Measurements from ENCODE around the gene FLII. TPM values are rescaled to one million over a fixed set of nuclear protein-coding genes. Genes with fewer than 3 reads are reported as not detected.

Gene FLII
- total and polyA plus RNA-seq, 2 of the 8 experiments (the other 6 are each of a cell fraction or from before 2014, with no cell fraction given), result 300 to 549 TPM

- TF ChIP-seq CHD7 (IDR thresholded peaks at IDR 0.05; ENCODE audit: insufficient replicate concordance, low read length), result no peak
- no peak for TF ChIP-seq NANOG (IDR thresholded peaks at IDR 0.05; ENCODE audit: insufficient read depth, low read depth, low read length, poor library complexity, severe bottlenecking)
- TF ChIP-seq, protein P1, sequence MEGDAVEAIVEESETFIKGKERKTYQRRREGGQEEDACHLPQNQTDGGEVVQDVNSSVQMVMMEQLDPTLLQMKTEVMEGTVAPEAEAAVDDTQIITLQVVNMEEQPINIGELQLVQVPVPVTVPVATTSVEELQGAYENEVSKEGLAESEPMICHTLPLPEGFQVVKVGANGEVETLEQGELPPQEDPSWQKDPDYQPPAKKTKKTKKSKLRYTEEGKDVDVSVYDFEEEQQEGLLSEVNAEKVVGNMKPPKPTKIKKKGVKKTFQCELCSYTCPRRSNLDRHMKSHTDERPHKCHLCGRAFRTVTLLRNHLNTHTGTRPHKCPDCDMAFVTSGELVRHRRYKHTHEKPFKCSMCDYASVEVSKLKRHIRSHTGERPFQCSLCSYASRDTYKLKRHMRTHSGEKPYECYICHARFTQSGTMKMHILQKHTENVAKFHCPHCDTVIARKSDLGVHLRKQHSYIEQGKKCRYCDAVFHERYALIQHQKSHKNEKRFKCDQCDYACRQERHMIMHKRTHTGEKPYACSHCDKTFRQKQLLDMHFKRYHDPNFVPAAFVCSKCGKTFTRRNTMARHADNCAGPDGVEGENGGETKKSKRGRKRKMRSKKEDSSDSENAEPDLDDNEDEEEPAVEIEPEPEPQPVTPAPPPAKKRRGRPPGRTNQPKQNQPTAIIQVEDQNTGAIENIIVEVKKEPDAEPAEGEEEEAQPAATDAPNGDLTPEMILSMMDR (IDR thresholded peaks at IDR 0.05; ENCODE audit: control extremely low read depth in 1 of 3, insufficient read depth in 1 of 3, low read depth in 1 of 3, low read length in 3 of 3), result peak; percentile 92 to 99 (median 98)
- no peak for TF ChIP-seq MAFK (IDR thresholded peaks at IDR 0.05; ENCODE audit: low read depth, low read length)
- TF ChIP-seq USF2 (IDR thresholded peaks at IDR 0.05; ENCODE audit: low read length), result 0 out of 2 replicates have a peak, but pooled peaks have one; percentile 3
- no peak for TF ChIP-seq TBP (IDR thresholded peaks at IDR 0.05; ENCODE audit: low read depth, low read length)
These were observed 41.0 kb downstream of the FLII start (continued) for GRCh38 chr17:18217412-18218015.
